ENCODE data around the gene LPCAT2.

GRCh38 chr16:55500530-55501011 is 8.3 kb upstream of the LPCAT2 start:
- TF ChIP-seq CTCF (IDR thresholded peaks at IDR 0.05; ENCODE audit: poor library complexity) (no peak), EZH2phosphoT487 (IDR thresholded peaks at IDR 0.05; ENCODE audit: low read depth, severe bottlenecking, unreplicated experiment) (no peak), EZH2 (IDR thresholded peaks at IDR 0.05; ENCODE audit: borderline replicate concordance) (no peak)
